Left forelimb (tissue), 1 donor: ENCODE measurements around the gene ATXN10.

ENCODE experiments used
- DNase-seq: peaks from one replicate; pipeline ENCODE4 v3.0.0-alpha.2; 2018; ENCODE audit warnings: low spot score

Gene ATXN10

GRCh38 chr22:45878901-45879551, 207.4 kb downstream of the ATXN10 start:
- peak; percentile 58 for DNase-seq

DNA sequence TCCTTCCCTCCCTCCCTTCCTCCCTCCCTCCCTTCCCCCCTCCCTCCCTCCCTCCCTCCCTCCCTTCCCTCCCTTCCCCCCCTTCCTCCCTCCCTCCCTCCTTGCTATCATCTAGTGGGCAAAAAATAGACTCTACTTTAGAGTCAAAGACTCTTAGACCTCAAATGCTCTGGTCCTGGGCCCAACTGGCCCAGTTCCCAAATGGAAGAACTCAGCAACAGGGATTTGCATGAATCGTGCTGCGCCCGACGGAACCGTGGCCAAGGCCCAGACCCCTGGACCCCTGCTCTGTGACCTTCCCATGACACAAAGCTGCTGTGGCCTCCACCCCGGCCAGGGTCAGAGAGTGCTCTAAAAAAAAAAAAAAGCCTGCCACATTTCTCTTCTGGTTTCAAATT, 207.9 kb downstream of the ATXN10 start:
- DNase-seq: peak; percentile 40

DNA sequence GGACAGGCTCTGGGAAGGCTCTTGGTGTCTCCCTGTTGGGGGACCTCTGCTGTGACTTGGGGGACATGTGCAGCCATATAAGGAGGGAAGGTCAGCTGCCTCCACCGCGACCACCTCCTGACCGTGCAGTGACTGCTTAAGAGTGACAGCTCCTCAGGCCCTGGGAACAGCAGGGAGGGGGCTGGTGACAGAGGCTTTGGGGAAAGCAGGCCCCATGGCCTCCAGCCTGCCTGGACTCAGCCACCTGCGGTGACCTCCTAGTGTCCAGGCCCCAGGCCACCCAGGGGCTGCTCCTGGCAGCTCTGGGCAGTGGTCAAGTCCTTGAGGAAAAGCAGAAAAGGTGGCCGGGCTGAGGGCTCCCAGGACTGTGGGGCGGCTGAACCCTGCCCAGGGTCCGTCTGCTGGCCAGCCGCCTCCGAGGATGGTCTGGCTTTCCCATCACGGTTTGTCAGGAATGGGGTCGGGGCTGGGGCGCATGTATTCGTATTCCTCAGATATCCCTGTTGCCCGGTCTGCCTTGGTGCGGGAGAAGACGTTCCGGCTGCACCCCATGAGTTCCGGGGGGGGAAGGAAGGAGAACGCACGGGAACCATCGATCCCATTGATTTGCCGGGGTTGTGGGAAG, 208.6 kb downstream of the ATXN10 start:
- peak; percentile 65 for DNase-seq

GRCh38 chr22:45880716-45881523, 209.3 kb downstream of the ATXN10 start:
- DNase-seq: peak; percentile 65

DNA sequence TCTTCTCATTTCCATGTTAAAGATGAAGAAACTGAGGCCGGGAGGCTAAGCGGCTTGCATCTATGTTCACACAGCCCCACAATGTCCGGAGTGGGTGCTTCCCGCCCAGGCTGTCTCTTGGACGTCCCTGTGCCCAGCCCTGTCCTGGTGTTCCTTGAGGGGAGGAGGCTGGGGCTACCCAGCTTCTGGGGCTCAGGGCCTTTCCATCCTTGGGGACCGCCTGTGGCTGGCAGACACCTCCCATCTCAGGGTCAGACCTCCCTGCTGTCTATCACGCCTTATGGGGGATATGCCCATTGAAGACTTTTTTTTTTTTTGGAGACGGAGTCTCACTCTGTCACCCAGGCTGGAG, 209.9 kb downstream of the ATXN10 start:
- no peak for DNase-seq

- peak; percentile 63 for DNase-seq
These were observed 211.5 kb downstream of the ATXN10 start for GRCh38 chr22:45882881-45883810.

GRCh38 chr22:45883811-45884170, 212.2 kb downstream of the ATXN10 start:
- peak; percentile 48 for DNase-seq

- peak; percentile 65 for DNase-seq
These were observed 212.8 kb downstream of the ATXN10 start for GRCh38 chr22:45884201-45885062.

- peak; percentile 60 for DNase-seq
These were observed 213.7 kb downstream of the ATXN10 start for GRCh38 chr22:45885171-45885840.

- peak; percentile 41 for DNase-seq
These were observed 214.3 kb downstream of the ATXN10 start for GRCh38 chr22:45885941-45886395.

- peak; percentile 55 for DNase-seq
These were observed 214.9 kb downstream of the ATXN10 start for GRCh38 chr22:45886540-45886939.

DNA sequence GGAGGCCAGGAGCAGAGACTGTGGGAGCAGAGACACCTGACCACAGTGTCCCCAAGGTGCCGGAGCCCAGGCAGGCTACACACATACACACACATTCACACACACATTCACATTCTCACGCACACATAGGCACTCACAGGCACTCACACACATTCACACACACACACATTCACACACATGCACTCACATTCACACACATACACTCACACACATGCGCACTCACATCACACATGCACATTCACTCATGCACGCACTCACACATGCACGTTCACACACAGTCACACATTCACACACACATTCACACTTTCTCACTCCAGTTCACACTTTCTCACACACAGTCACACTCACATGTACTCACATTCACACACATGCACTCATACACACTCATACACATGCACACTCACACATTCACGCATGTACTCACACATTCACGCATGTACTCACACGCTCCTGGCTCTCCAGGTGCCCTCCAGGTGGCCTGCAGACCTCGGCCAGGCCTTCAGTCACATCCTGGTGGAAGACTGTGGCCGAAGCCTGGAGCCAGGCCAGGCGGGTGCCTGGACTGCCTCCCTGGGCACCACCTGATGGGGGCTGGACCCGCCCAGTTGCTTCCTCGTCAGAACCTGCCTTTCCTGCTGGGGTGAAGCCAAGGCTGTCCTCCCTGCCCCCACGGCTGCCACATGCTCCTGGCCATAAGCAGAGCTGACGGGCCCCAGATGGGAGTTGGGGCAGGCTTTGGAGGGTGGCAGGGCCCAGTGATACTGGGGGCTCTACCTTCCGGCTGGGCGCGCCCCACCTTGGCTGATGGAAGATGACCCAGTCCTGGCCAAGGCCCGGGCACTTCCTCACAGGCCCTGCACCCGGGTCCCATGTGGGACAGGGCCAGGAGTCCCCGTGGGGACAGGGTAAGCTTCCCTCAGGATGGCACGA, 215.8 kb downstream of the ATXN10 start:
- DNase-seq: no peak

DNA sequence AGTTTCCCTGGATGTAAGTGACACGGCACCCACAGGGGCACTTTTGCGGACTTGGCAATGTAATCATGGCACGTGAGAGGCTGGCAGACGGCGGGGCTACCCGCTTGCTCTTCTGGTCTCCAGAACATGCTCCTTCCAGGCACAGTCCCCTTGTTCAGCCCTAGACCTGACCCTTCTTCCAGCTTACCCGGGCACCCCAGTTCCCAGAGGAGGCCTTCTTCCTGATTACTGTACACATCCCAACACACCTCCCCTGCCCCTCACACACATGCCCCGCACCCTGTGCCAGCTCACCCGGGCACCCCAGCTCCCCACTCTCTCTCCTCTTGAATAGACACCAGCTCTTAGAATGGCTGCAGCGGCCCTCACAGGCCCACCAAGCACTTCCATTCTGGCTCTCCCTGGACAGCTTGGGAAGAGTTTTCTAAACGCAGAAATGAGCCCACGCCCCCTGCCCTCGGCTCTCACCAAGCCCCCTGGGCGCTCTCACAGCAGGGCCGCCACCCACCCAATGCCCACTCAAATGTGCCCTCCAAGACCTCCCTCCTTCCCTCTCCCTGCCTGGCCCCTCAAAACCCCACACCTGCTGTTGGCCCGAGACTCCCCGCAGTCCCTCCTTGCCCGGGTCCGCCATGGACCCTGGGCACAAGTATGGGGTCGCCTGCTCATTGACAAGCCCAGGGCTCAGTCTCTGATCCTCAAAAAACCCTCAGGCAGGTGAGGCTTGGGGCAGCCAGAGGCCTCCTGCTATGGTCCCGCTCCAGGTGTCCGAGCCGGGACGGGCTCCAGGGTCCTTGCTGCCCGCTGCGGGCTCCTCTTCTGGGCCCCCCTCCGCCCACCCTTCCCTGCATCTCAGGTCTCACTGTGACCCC, 216.8 kb downstream of the ATXN10 start:
- no peak for DNase-seq

GRCh38 chr22:45889093-45889538, 217.5 kb downstream of the ATXN10 start:
- DNase-seq: no peak

- DNase-seq: no peak
These were observed 218.1 kb downstream of the ATXN10 start for GRCh38 chr22:45889539-45890350.

GRCh38 chr22:45890351-45890635, 218.7 kb downstream of the ATXN10 start:
- DNase-seq: no peak

DNA sequence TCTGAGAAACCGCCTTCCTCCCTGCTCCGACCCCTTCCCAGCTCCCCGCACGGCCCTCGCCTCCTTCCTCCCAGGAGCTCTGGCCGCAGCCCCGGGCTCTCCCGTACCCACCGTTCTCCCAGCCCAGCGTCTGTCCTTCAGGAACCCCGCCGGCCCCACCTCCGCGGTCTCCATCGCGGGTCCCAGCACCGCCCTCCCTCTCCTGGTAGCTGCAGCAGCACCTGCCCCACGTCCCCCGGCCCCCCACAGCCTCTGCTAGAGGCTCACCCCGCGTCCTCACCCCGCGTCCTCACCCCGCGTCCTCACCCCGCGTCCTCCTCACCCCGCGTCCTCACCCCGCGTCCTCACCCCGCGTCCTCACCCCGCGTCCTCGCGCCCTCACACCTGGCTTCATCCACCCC, 219.4 kb downstream of the ATXN10 start:
- DNase-seq: no peak
